ENCODE measurements around the gene NFKBIE.

NFKBIE gene

DNA sequence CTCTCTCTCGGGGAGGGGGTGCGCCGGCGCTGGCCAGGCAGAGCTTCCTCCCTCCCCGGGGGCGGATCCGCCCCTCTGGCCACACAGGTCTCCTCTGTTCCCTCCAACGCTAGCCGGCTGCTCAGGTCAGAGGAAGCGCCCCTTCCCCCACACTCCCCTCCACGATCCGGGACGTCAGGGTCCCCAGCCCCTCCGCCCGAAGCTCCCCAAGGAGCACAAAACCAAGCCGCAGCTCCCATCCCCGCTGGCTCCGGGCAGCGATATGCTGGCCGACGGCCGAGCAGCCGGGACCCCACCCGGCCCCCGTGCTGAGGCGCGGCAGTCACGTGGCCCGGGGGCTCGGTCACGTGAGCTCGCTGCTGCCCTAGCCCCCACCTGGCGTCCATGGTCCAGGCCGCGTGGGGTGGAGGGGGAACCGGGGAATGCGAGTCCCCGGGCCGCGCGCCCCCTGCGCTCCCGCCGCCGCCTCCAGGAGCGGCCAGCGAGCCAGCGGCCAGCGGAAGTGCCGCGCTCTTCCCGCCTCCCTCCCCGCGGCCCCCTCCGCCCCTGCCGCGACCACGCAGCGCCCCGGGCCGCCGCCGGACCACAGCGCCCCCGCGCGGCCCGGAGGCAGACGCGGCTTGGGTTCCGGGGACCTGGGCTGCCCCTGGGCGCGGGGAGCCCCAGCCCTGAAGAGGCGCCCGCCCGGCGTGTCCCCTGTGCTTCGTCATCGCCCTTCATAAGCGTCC, 8.2 kb downstream of the NFKBIE start, which contains the start of gene SLC35B2:
Gene SLC35B2, minus strand, starts transcription at position 504 of the 728 bp plus-strand sequence. Its CDS starts 118 bp downstream, at position 386.
- TF ChIP-seq, protein P1, sequence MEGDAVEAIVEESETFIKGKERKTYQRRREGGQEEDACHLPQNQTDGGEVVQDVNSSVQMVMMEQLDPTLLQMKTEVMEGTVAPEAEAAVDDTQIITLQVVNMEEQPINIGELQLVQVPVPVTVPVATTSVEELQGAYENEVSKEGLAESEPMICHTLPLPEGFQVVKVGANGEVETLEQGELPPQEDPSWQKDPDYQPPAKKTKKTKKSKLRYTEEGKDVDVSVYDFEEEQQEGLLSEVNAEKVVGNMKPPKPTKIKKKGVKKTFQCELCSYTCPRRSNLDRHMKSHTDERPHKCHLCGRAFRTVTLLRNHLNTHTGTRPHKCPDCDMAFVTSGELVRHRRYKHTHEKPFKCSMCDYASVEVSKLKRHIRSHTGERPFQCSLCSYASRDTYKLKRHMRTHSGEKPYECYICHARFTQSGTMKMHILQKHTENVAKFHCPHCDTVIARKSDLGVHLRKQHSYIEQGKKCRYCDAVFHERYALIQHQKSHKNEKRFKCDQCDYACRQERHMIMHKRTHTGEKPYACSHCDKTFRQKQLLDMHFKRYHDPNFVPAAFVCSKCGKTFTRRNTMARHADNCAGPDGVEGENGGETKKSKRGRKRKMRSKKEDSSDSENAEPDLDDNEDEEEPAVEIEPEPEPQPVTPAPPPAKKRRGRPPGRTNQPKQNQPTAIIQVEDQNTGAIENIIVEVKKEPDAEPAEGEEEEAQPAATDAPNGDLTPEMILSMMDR (conservative IDR thresholded peaks at IDR 0.05; ENCODE audit: low read depth, low read length): peak; percentile 43
- no peak for DNase-seq (ENCODE audit: low read depth)
- H3K4me3 ChIP-seq (ENCODE audit: low read length): peak within 1 kb of the TSS; percentile 83

GRCh38 chr6:44256775-44257024, 8.7 kb downstream of the NFKBIE start:
- TF ChIP-seq, protein P1 (conservative IDR thresholded peaks at IDR 0.05; ENCODE audit: low read depth, low read length): no peak
- no peak for DNase-seq (ENCODE audit: low read depth)
- H3K4me3 ChIP-seq (ENCODE audit: low read length): peak overlapping the region; percentile 83

DNA sequence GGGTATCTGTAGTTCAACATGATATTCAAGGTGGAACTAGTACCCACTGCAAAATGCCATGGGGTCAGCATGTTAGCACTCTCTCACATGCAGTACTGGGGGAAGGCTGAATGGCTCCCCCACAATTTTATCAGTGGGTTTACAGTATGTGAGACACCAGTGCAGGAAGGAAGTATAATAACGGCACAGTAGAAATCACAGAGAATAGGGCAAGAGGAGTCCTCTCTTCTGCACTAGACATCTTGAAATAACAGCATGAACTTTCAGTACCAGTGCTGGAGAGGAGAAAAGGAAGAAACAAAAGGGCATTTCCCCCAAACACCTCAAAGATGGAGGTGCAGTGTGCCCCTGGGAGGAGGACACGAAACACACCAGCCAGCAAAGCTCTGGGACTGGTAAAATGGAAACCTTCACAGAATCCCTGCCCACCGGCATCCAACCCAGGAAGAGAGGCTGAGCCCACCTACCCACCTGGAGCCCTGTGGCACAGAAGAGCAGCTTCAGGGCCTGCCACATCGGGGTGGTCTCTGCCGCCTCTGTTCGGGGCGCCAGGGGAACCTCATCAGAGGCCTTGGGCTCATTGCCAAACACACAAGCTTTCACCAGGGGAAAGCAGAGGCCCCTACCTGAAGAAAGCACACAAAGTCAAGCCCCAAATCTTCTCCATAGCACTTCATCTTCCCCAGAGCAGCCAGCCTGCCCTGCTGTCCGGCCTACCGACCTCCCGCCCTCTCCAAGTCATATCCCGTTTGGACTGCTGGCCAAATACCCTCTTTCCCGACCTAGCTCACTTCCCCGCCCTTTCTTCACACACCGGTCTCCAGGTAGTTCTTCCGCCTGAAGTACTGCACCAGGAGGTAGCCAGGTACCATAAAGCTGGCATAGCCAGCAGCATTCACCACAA, 9.2 kb downstream of the NFKBIE start:
- H3K4me3 ChIP-seq (ENCODE audit: low read length): peak overlapping the region; percentile 83
- TF ChIP-seq, protein P1 (conservative IDR thresholded peaks at IDR 0.05; ENCODE audit: low read depth, low read length): peak; percentile 2
- no peak for DNase-seq (ENCODE audit: low read depth)

GRCh38 chr6:44255105-44255808, 10.1 kb downstream of the NFKBIE start:
- DNase-seq (ENCODE audit: low read depth): no peak
- no peak overlapping the region for H3K4me3 ChIP-seq (ENCODE audit: low read length)
- TF ChIP-seq, protein P1 (conservative IDR thresholded peaks at IDR 0.05; ENCODE audit: low read depth, low read length): no peak

GRCh38 chr6:44254191-44255104, 10.9 kb downstream of the NFKBIE start:
- TF ChIP-seq, protein P1 (conservative IDR thresholded peaks at IDR 0.05; ENCODE audit: low read depth, low read length): no peak
- DNase-seq (ENCODE audit: low read depth): no peak

More at GRCh38 chr6:44254191-44255104, 10.9 kb downstream of the NFKBIE start:
- no peak overlapping the region for H3K4me3 ChIP-seq (ENCODE audit: low read length)
